ENCODE measurements around the gene PLK1. TPM values are rescaled to one million over a fixed set of nuclear protein-coding genes. Genes with fewer than 3 reads are reported as not detected.
"Not testable (repeated sequence)": the region's sequence is repeated elsewhere in the genome, so short reads cannot be mapped to it uniquely, and the experiment has no call there.

PLK1 gene
- total and polyA plus RNA-seq, 2 experiments from 2014 or later: 69.0 to 141 TPM

DNA sequence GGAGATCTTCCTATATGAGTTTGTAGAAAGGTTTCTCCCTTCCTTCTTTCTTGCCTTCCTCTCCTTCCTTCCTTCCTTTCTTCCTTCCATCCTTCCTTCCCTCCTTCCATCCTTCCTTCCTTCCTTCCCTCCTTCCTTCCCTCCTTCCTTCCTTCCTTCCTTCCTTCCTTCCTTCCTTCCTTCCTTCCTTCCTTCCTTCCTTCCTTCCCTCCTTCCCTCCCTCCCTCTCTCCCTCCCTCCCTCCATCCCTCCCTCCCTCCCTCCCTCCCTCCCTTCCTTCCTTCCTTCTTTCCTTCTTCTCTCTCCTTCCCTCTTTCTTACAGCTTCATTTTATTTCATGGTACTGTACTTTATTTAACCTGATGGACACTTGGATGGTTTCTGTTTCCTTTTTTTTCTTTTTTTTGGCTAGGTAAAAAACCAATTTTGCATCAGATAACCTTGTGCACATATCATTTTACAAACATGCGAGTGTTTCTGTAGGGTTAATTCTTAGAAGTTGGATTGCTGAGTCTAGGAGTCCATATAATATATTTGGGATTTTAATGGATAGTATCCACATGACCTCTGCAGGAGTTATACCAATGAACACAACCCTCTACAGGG lies 58.8 kb downstream of the PLK1 start:
- not testable (repeated sequence) for H3K4me3 ChIP-seq; H3F3A ChIP-seq (replicated peaks; ENCODE audit: low read depth); H3K36me3 ChIP-seq (ENCODE audit: insufficient read depth); DNase-seq (ENCODE audit: low spot score); H3K4me1 ChIP-seq (ENCODE audit: insufficient read depth); H3K27ac Mint-ChIP-seq; H3K9me3 Mint-ChIP-seq; H3K9me2 ChIP-seq (ENCODE audit: insufficient read depth); H3K79me2 ChIP-seq (replicated peaks; ENCODE audit: insufficient read depth); H4K20me1 ChIP-seq (replicated peaks; ENCODE audit: insufficient read depth); H3K4me1 Mint-ChIP-seq; H3K27me3 ChIP-seq (ENCODE audit: insufficient read depth); ATAC-seq; H3K27me3 Mint-ChIP-seq (ENCODE audit: insufficient read depth, low read depth, poor library complexity); H3K36me3 Mint-ChIP-seq (ENCODE audit: low read depth); H2AFZ ChIP-seq; H3K27ac ChIP-seq (ENCODE audit: low read depth); H3K4me2 ChIP-seq; H3K4me3 Mint-ChIP-seq

DNA sequence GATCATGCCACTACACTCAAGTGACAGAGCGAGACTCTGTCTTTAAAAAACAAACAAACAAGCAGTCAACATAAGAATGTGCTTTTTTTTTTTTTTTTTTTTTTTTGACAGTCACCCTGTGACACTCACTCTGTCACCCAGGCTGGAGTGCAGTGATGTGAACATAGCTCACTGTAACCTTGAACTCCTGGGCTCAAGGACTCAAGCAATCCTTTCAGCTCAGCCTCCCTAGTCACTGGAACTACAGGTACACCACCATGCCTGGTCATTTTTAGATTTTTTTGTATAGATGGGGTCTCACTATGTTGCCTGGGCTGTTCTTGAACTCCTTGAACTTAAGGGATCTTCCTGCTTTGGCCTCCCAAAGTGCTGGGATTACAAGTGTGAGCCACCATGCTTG lies 60.8 kb downstream of the PLK1 start:
- no peaks in the 10 kb centered on the region for H3K36me3 ChIP-seq (ENCODE audit: insufficient read depth)
- H3K27me3 ChIP-seq (ENCODE audit: insufficient read depth): no peaks in the 10 kb centered on the region
- no peaks in the 10 kb centered on the region for H3F3A ChIP-seq (replicated peaks; ENCODE audit: low read depth)
- no peak overlapping the region for H3K4me2 ChIP-seq
- no peak overlapping the region for H3K27ac ChIP-seq (ENCODE audit: low read depth)
- Mint-ChIP-seq H3K36me3 (ENCODE audit: low read depth) (no peaks in the 10 kb centered on the region), H3K4me1 (no peaks in the 10 kb centered on the region), H3K27me3 (ENCODE audit: insufficient read depth, low read depth, poor library complexity) (peaks cover 3% of the 10 kb centered on the region), H3K9me3 (no peaks in the 10 kb centered on the region), H3K4me3 (no peak overlapping the region), H3K27ac (no peak overlapping the region)
- no peaks in the 10 kb centered on the region for H3K9me2 ChIP-seq (ENCODE audit: insufficient read depth)
- H3K79me2 ChIP-seq (replicated peaks; ENCODE audit: insufficient read depth): no peaks in the 10 kb centered on the region
- H2AFZ ChIP-seq: no peak overlapping the region
- ATAC-seq: no peak
- no peaks in the 10 kb centered on the region; the same call in 1 of the 2 replicates for H4K20me1 ChIP-seq (replicated peaks; ENCODE audit: insufficient read depth)
- H3K4me1 ChIP-seq (ENCODE audit: insufficient read depth): no peaks in the 10 kb centered on the region
- H3K4me3 ChIP-seq: no peak overlapping the region
- no peak for DNase-seq (ENCODE audit: low spot score)
- TF ChIP-seq, protein P1, sequence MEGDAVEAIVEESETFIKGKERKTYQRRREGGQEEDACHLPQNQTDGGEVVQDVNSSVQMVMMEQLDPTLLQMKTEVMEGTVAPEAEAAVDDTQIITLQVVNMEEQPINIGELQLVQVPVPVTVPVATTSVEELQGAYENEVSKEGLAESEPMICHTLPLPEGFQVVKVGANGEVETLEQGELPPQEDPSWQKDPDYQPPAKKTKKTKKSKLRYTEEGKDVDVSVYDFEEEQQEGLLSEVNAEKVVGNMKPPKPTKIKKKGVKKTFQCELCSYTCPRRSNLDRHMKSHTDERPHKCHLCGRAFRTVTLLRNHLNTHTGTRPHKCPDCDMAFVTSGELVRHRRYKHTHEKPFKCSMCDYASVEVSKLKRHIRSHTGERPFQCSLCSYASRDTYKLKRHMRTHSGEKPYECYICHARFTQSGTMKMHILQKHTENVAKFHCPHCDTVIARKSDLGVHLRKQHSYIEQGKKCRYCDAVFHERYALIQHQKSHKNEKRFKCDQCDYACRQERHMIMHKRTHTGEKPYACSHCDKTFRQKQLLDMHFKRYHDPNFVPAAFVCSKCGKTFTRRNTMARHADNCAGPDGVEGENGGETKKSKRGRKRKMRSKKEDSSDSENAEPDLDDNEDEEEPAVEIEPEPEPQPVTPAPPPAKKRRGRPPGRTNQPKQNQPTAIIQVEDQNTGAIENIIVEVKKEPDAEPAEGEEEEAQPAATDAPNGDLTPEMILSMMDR (conservative IDR thresholded peaks at IDR 0.05; ENCODE audit: low read depth in 2 of 2): no peak
- TF ChIP-seq EZH2 (IDR thresholded peaks at IDR 0.05; ENCODE audit: low read depth, unreplicated experiment) (no peak), CREB1 (CRISPR knock-in tag; IDR thresholded peaks at IDR 0.05; ENCODE audit: low read depth) (no peak), ZNF114 (CRISPR knock-in tag; IDR thresholded peaks at IDR 0.05) (no peak), POLR2AphosphoS5 (IDR thresholded peaks at IDR 0.05; ENCODE audit: low read depth) (no peak), JUNB (IDR thresholded peaks at IDR 0.05; ENCODE audit: unreplicated experiment) (no peak), NANOG (IDR thresholded peaks at IDR 0.05; ENCODE audit: borderline replicate concordance) (no peak), EZH2phosphoT487 (IDR thresholded peaks at IDR 0.05; ENCODE audit: unreplicated experiment) (no peak), STAT1 (IDR thresholded peaks at IDR 0.05; ENCODE audit: unreplicated experiment) (no peak), ZNF331 (CRISPR knock-in tag; IDR thresholded peaks at IDR 0.05; ENCODE audit: low read depth) (no peak)
- TF ChIP-seq, protein P2, sequence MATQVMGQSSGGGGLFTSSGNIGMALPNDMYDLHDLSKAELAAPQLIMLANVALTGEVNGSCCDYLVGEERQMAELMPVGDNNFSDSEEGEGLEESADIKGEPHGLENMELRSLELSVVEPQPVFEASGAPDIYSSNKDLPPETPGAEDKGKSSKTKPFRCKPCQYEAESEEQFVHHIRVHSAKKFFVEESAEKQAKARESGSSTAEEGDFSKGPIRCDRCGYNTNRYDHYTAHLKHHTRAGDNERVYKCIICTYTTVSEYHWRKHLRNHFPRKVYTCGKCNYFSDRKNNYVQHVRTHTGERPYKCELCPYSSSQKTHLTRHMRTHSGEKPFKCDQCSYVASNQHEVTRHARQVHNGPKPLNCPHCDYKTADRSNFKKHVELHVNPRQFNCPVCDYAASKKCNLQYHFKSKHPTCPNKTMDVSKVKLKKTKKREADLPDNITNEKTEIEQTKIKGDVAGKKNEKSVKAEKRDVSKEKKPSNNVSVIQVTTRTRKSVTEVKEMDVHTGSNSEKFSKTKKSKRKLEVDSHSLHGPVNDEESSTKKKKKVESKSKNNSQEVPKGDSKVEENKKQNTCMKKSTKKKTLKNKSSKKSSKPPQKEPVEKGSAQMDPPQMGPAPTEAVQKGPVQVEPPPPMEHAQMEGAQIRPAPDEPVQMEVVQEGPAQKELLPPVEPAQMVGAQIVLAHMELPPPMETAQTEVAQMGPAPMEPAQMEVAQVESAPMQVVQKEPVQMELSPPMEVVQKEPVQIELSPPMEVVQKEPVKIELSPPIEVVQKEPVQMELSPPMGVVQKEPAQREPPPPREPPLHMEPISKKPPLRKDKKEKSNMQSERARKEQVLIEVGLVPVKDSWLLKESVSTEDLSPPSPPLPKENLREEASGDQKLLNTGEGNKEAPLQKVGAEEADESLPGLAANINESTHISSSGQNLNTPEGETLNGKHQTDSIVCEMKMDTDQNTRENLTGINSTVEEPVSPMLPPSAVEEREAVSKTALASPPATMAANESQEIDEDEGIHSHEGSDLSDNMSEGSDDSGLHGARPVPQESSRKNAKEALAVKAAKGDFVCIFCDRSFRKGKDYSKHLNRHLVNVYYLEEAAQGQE (IDR thresholded peaks at IDR 0.05; ENCODE audit: unreplicated experiment): no peak
- TF ChIP-seq, protein P3, sequence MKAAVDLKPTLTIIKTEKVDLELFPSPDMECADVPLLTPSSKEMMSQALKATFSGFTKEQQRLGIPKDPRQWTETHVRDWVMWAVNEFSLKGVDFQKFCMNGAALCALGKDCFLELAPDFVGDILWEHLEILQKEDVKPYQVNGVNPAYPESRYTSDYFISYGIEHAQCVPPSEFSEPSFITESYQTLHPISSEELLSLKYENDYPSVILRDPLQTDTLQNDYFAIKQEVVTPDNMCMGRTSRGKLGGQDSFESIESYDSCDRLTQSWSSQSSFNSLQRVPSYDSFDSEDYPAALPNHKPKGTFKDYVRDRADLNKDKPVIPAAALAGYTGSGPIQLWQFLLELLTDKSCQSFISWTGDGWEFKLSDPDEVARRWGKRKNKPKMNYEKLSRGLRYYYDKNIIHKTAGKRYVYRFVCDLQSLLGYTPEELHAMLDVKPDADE (IDR thresholded peaks at IDR 0.05): no peak
